Endothelial cell of umbilical vein (primary cell): ENCODE results near the gene ADARB2.

ENCODE experiments used
- CTCF ChIP-seq, 2 donors: IDR thresholded peaks; 1 replicate in 1 of 2; 2 replicates in 1 of 2; pipeline ENCODE4 v1.5.1; 2011; ENCODE audit warnings: low read length in 2 of 2, mild to moderate bottlenecking in 2 of 2, moderate library complexity in 2 of 2, control low read depth in 1 of 2, inconsistent platforms in 1 of 2, low read depth in 1 of 2; ENCODE audit not compliant: insufficient read depth in 1 of 2; ENCODE audit errors: extremely low read depth in 1 of 2
- MYC ChIP-seq: IDR thresholded peaks from one replicate; pipeline ENCODE4 v1.6.1; 2011; ENCODE audit warnings: mild to moderate bottlenecking, low read depth, low read length
- POLR2AphosphoS5 ChIP-seq: IDR thresholded peaks from 2 replicates; pipeline ENCODE4 v1.6.1; 2012; ENCODE audit warnings: low read depth, mild to moderate bottlenecking, control low read depth, low read length, moderate library complexity; ENCODE audit not compliant: insufficient read depth

- no peak for TF ChIP-seq CTCF (IDR thresholded peaks at IDR 0.05; ENCODE audit: extremely low read depth in 1 of 2, insufficient read depth in 1 of 2, low read depth in 1 of 2, low read length in 2 of 2)
- no peak for TF ChIP-seq POLR2AphosphoS5
- no peak for TF ChIP-seq MYC
Observed at GRCh38 chr10:1641402-1641801, 95.9 kb downstream of the ADARB2 start.
